WTC11 (cell line): ENCODE measurements around the gene TRMT2A. TPM values are rescaled to one million over a fixed set of nuclear protein-coding genes. Genes with fewer than 3 reads are reported as not detected.

Source experiments
- ATAC-seq: fragments of 200-7000 bp; cut with Tn5 transposase; 2 replicates; pipeline ENCODE4 v1.10.0; 2021; ENCODE audit warnings: mild to moderate bottlenecking, moderate library complexity
- CTCF ChIA-PET: fragments of 300-600 bp; sonication (Branson Sonifier 250); formaldehyde crosslinking; loops from one replicate; lab custom pipeline; 2021; ENCODE audit warnings: antibody characterized with exemption; lab: Charles Lee
- POLR2A ChIA-PET: fragments of 350-600 bp; sonication (Branson Sonifier 250); formaldehyde crosslinking; loops from one replicate; lab custom pipeline; 2021; ENCODE audit warnings: antibody characterized with exemption; lab: Charles Lee
- DNase-seq: peaks from one replicate; pipeline ENCODE4 v3.0.0; 2021; ENCODE audit warnings: low spot score
- H3K27ac Mint-ChIP-seq: 2 replicates; pipeline ENCODE4 v1.8.0; 2021; ENCODE audit warnings: mixed read lengths
- H3K27me3 Mint-ChIP-seq: 2 replicates; pipeline ENCODE4 v1.8.0; 2021; ENCODE audit warnings: low read depth, mild to moderate bottlenecking, moderate library complexity, mixed read lengths
- H3K36me3 Mint-ChIP-seq: 2 replicates; pipeline ENCODE4 v1.8.0; 2021; ENCODE audit warnings: mixed read lengths
- H3K4me1 Mint-ChIP-seq: 2 replicates; pipeline ENCODE4 v1.8.0; 2022; ENCODE audit warnings: mixed read lengths
- H3K4me3 Mint-ChIP-seq: 2 replicates; pipeline ENCODE4 v1.8.0; 2021; ENCODE audit warnings: mild to moderate bottlenecking, moderate library complexity, mixed read lengths
- H3K9me3 Mint-ChIP-seq: 2 replicates; pipeline ENCODE4 v1.8.0; 2021; ENCODE audit warnings: mixed read lengths
- ATF2 ChIP-seq: sonication (generic); formaldehyde crosslinking; IDR thresholded peaks from 2 replicates; pipeline ENCODE4 v1.8.1; 2022; ENCODE audit warnings: low read depth, missing genetic modification reagents, borderline replicate concordance
- EMX1 ChIP-seq: fragments of 250-450 bp; sonication (Bioruptor Pico); IDR thresholded peaks from 2 replicates; pipeline ENCODE4 v1.8.0; 2021; ENCODE audit warnings: mild to moderate bottlenecking
- FOXK1 ChIP-seq: sonication (generic); formaldehyde crosslinking; IDR thresholded peaks from 2 replicates; pipeline ENCODE4 v1.8.0; 2022; ENCODE audit warnings: mild to moderate bottlenecking, moderate library complexity, missing genetic modification reagents
- GABPB1 ChIP-seq: sonication (generic); formaldehyde crosslinking; IDR thresholded peaks from 2 replicates; pipeline ENCODE4 v1.8.1; 2023; ENCODE audit warnings: mild to moderate bottlenecking, missing genetic modification reagents
- JAZF1 ChIP-seq: fragments of 250-450 bp; sonication (Bioruptor Pico); IDR thresholded peaks from 2 replicates; pipeline ENCODE4 v1.9.0; 2021; ENCODE audit warnings: moderate library complexity, mild to moderate bottlenecking, inconsistent platforms
- MLX ChIP-seq: sonication (generic); formaldehyde crosslinking; IDR thresholded peaks from 2 replicates; pipeline ENCODE4 v1.8.1; 2023; ENCODE audit warnings: mild to moderate bottlenecking, missing genetic modification reagents, moderate library complexity
- MYBL2 ChIP-seq: sonication (generic); formaldehyde crosslinking; IDR thresholded peaks from 2 replicates; pipeline ENCODE4 v1.8.1; 2023; ENCODE audit warnings: mild to moderate bottlenecking, moderate library complexity, missing genetic modification reagents
- NFYB ChIP-seq: sonication (generic); formaldehyde crosslinking; conservative IDR thresholded peaks from 2 replicates; pipeline ENCODE4 v1.8.0; 2022; ENCODE audit warnings: low read depth, missing genetic modification reagents
- PRDM15 ChIP-seq: sonication (generic); formaldehyde crosslinking; IDR thresholded peaks from 2 replicates; pipeline ENCODE4 v1.8.0; 2022; ENCODE audit warnings: missing genetic modification reagents
- SOX15 ChIP-seq: fragments of 250-450 bp; sonication (Bioruptor Pico); IDR thresholded peaks from 2 replicates; pipeline ENCODE4 v1.9.0; 2021; ENCODE audit warnings: mild to moderate bottlenecking
- SP1 ChIP-seq: sonication (generic); formaldehyde crosslinking; conservative IDR thresholded peaks from 2 replicates; pipeline ENCODE4 v1.8.1; 2022; ENCODE audit warnings: missing genetic modification reagents
- ZNF121 ChIP-seq: sonication (generic); formaldehyde crosslinking; IDR thresholded peaks from 2 replicates; pipeline ENCODE4 v1.8.0; 2023; ENCODE audit warnings: missing genetic modification reagents
- ZNF138 ChIP-seq: sonication (generic); formaldehyde crosslinking; conservative IDR thresholded peaks from 2 replicates; pipeline ENCODE4 v1.8.1; 2022; ENCODE audit warnings: mild to moderate bottlenecking, moderate library complexity, missing genetic modification reagents
- ZNF219 ChIP-seq: sonication (generic); formaldehyde crosslinking; IDR thresholded peaks from 2 replicates; pipeline ENCODE4 v1.8.0; 2023; ENCODE audit warnings: missing genetic modification reagents, mild to moderate bottlenecking, borderline replicate concordance
- ZNF232 ChIP-seq: sonication (generic); formaldehyde crosslinking; IDR thresholded peaks from 2 replicates; pipeline ENCODE4 v1.8.0; 2022; ENCODE audit warnings: mild to moderate bottlenecking, missing genetic modification reagents
- ZNF423 ChIP-seq: fragments of 250-450 bp; sonication (Bioruptor Pico); IDR thresholded peaks from 2 replicates; pipeline ENCODE4 v2.1.2; 2022; ENCODE audit warnings: mild to moderate bottlenecking, moderate library complexity
- ZNF671 ChIP-seq: fragments of 250-450 bp; sonication (Bioruptor Pico); IDR thresholded peaks from 2 replicates; pipeline ENCODE4 v1.8.0; 2021; ENCODE audit warnings: mild to moderate bottlenecking
- total RNA-seq: library from RNA; stranded (reverse); gene quantifications from 3 replicates; pipeline ENCODE4 v1.2.3, GENCODE V29; 2021
- TF ChIP-seq, protein P1 (sequence below): sonication (generic); formaldehyde crosslinking; IDR thresholded peaks from 2 replicates; pipeline ENCODE4 v1.8.0; 2022; ENCODE audit warnings: mild to moderate bottlenecking, missing genetic modification reagents
- TF ChIP-seq, protein P2 (sequence below): fragments of 250-450 bp; sonication (Bioruptor Pico); IDR thresholded peaks from 2 replicates; pipeline ENCODE4 v1.9.0; 2021; ENCODE audit warnings: mild to moderate bottlenecking, borderline replicate concordance

TRMT2A gene
- total RNA-seq, 1 experiment from 2014 or later, result 68.6 TPM

DNA sequence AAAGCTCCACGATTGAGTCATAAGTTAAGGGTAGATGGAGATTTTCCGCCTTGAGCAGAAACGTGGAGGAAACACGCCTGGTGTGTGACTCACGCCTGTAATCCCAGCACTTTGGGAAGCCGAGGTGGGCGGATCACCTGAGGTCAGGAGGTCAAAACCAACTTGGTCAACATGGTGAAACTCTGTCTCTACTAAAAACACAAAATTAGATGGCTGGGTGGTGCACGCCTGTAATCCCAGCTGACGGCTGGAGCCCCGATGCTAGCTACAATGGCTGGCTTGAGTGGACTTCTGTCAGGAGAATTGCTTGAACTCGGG lies 54.3 kb downstream of the TRMT2A start:
- H3K36me3 Mint-ChIP-seq, result no peaks in the 10 kb centered on the region
- no peak overlapping the region for H3K4me3 Mint-ChIP-seq
- no peak for ATAC-seq
- no peak for TF ChIP-seq MYBL2 (CRISPR knock-in tag)
- no peak for TF ChIP-seq JAZF1
- no peak for TF ChIP-seq ZNF121
- no peak for TF ChIP-seq SP1 (CRISPR knock-in tag)
- TF ChIP-seq PRDM15 (CRISPR knock-in tag), result no peak
- TF ChIP-seq GABPB1 (CRISPR knock-in tag), result no peak
- no peak for TF ChIP-seq FOXK1 (CRISPR knock-in tag)
- no peak for TF ChIP-seq ZNF232 (CRISPR knock-in tag)
- no peak for TF ChIP-seq ZNF671 (CRISPR knock-in tag)
- TF ChIP-seq ZNF219 (CRISPR knock-in tag), result no peak
- TF ChIP-seq, protein P1, sequence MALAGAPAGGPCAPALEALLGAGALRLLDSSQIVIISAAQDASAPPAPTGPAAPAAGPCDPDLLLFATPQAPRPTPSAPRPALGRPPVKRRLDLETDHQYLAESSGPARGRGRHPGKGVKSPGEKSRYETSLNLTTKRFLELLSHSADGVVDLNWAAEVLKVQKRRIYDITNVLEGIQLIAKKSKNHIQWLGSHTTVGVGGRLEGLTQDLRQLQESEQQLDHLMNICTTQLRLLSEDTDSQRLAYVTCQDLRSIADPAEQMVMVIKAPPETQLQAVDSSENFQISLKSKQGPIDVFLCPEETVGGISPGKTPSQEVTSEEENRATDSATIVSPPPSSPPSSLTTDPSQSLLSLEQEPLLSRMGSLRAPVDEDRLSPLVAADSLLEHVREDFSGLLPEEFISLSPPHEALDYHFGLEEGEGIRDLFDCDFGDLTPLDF (CRISPR knock-in tag), result no peak
- no peak for TF ChIP-seq ZNF423 (CRISPR knock-in tag)
- no peak for TF ChIP-seq NFYB
- no peak for TF ChIP-seq EMX1 (CRISPR knock-in tag)
- TF ChIP-seq, protein P2, sequence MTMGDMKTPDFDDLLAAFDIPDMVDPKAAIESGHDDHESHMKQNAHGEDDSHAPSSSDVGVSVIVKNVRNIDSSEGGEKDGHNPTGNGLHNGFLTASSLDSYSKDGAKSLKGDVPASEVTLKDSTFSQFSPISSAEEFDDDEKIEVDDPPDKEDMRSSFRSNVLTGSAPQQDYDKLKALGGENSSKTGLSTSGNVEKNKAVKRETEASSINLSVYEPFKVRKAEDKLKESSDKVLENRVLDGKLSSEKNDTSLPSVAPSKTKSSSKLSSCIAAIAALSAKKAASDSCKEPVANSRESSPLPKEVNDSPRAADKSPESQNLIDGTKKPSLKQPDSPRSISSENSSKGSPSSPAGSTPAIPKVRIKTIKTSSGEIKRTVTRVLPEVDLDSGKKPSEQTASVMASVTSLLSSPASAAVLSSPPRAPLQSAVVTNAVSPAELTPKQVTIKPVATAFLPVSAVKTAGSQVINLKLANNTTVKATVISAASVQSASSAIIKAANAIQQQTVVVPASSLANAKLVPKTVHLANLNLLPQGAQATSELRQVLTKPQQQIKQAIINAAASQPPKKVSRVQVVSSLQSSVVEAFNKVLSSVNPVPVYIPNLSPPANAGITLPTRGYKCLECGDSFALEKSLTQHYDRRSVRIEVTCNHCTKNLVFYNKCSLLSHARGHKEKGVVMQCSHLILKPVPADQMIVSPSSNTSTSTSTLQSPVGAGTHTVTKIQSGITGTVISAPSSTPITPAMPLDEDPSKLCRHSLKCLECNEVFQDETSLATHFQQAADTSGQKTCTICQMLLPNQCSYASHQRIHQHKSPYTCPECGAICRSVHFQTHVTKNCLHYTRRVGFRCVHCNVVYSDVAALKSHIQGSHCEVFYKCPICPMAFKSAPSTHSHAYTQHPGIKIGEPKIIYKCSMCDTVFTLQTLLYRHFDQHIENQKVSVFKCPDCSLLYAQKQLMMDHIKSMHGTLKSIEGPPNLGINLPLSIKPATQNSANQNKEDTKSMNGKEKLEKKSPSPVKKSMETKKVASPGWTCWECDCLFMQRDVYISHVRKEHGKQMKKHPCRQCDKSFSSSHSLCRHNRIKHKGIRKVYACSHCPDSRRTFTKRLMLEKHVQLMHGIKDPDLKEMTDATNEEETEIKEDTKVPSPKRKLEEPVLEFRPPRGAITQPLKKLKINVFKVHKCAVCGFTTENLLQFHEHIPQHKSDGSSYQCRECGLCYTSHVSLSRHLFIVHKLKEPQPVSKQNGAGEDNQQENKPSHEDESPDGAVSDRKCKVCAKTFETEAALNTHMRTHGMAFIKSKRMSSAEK (CRISPR knock-in tag), result no peak
- TF ChIP-seq SOX15 (CRISPR knock-in tag), result no peak
- TF ChIP-seq ZNF138 (CRISPR knock-in tag), result no peak
- TF ChIP-seq ATF2 (CRISPR knock-in tag), result no peak
- TF ChIP-seq MLX (CRISPR knock-in tag), result no peak
- POLR2A ChIA-PET, result no interaction called here
- 0 out of 2 replicates have a peak overlapping the region, but pooled peaks have one; percentile 73 for H3K27ac Mint-ChIP-seq
- no peaks in the 10 kb centered on the region for H3K4me1 Mint-ChIP-seq
- H3K9me3 Mint-ChIP-seq, result no peaks in the 10 kb centered on the region
- no peaks in the 10 kb centered on the region; the same call in 1 of the 2 replicates for H3K27me3 Mint-ChIP-seq
- DNase-seq, result no peak
- CTCF ChIA-PET, result interaction anchor here (1.0 kb wide), 1 partner anchor 49 kb away, joined by 3 read pairs; no protein-coding TSS in a partner anchor
